Mesendoderm (in vitro differentiated cells): ENCODE data around the gene DUOXA1.
"Not testable (repeated sequence)": the region's sequence is repeated elsewhere in the genome, so short reads cannot be mapped to it uniquely, and the experiment has no call there.

Experiments
- DNase-seq: peaks from one replicate; pipeline ENCODE4 v3.0.0; 2013
- H2AK5ac ChIP-seq: 2 replicates; pipeline ENCODE4 v1.6.1; 2013; ENCODE audit warnings: low read length, inconsistent platforms
- H2BK120ac ChIP-seq: 2 replicates; pipeline ENCODE4 v1.6.1; 2013; ENCODE audit warnings: low read depth, mild to moderate bottlenecking, low read length, moderate library complexity, mixed read lengths
- H2BK15ac ChIP-seq: replicated peaks from 2 replicates; pipeline ENCODE4 v1.6.1; 2013; ENCODE audit warnings: low read depth, mild to moderate bottlenecking, moderate library complexity
- H2BK5ac ChIP-seq: 2 replicates; pipeline ENCODE4 v1.6.1; 2013; ENCODE audit warnings: low read length, inconsistent platforms
- H3K18ac ChIP-seq: 2 replicates; pipeline ENCODE4 v1.6.1; 2013; ENCODE audit warnings: mild to moderate bottlenecking, low read length, mixed read lengths
- H3K23ac ChIP-seq: one replicate; pipeline ENCODE4 v1.6.1; 2013; ENCODE audit warnings: low read length
- H3K27ac ChIP-seq: 2 replicates; pipeline ENCODE4 v1.5.1; 2013; ENCODE audit warnings: low read depth, mild to moderate bottlenecking, inconsistent platforms, low read length, moderate library complexity
- H3K27me3 ChIP-seq: 2 replicates; pipeline ENCODE4 v1.6.1; 2013; ENCODE audit warnings: low read length, control low read depth, mild to moderate bottlenecking, inconsistent platforms; ENCODE audit not compliant: insufficient read depth, poor library complexity
- H3K36me3 ChIP-seq: 2 replicates; pipeline ENCODE4 v1.6.1; 2013; ENCODE audit warnings: low read length, inconsistent platforms; ENCODE audit not compliant: control insufficient read depth, insufficient read depth
- H3K4ac ChIP-seq: one replicate; pipeline ENCODE4 v1.6.1; 2013; ENCODE audit warnings: low read depth, mild to moderate bottlenecking, low read length, moderate library complexity
- H3K4me1 ChIP-seq: 2 replicates; pipeline ENCODE4 v1.6.1; 2013; ENCODE audit warnings: low read depth, low read length, inconsistent platforms; ENCODE audit not compliant: control insufficient read depth
- H3K4me2 ChIP-seq: 2 replicates; pipeline ENCODE4 v1.6.1; 2013; ENCODE audit warnings: low read length
- H3K4me3 ChIP-seq: 2 replicates; pipeline ENCODE4 v1.5.1; 2013; ENCODE audit warnings: mild to moderate bottlenecking, low read length
- H3K56ac ChIP-seq: one replicate; pipeline ENCODE4 v1.6.1; 2013; ENCODE audit warnings: low read length
- H3K79me1 ChIP-seq: 2 replicates; pipeline ENCODE4 v1.6.1; 2013; ENCODE audit warnings: low read length, inconsistent platforms
- H3K79me2 ChIP-seq: 2 replicates; pipeline ENCODE4 v1.6.1; 2013; ENCODE audit warnings: mild to moderate bottlenecking, low read length; ENCODE audit not compliant: control insufficient read depth, insufficient read depth
- H3K9ac ChIP-seq: 2 replicates; pipeline ENCODE4 v1.6.1; 2013; ENCODE audit warnings: low read length, inconsistent platforms
- H4K5ac ChIP-seq: one replicate; pipeline ENCODE4 v1.6.1; 2013; ENCODE audit warnings: low read length
- H4K8ac ChIP-seq: one replicate; pipeline ENCODE4 v1.6.1; 2013; ENCODE audit warnings: low read depth, mild to moderate bottlenecking, control low read depth, low read length, moderate library complexity
- WGBS: extraction: QIAGEN DNeasy Blood & Tissue Kit; methylation state at CpG from one replicate; pipeline ENCODE4 v1.1.7; 2013; ENCODE audit warnings: low lambda C conversion rate, missing lambda C conversion rate; ENCODE audit not compliant: insufficient coverage; ENCODE audit errors: extremely low coverage; 5-methylcytosine and 5-hydroxymethylcytosine counted together

The DUOXA1 gene

GRCh38 chr15:45107941-45108630 lies 21.6 kb downstream of the DUOXA1 start:
- no peak overlapping the region for H2BK15ac ChIP-seq
- H3K9ac ChIP-seq, result no peak overlapping the region
- peaks cover 28% of the 10 kb centered on the region for H3K27me3 ChIP-seq
- no CpG with 5 or more reads among the region's 10 CpGs for WGBS
- H2BK120ac ChIP-seq, result no peak overlapping the region
- H3K4me3 ChIP-seq, result no peak overlapping the region
- H3K4me2 ChIP-seq, result no peak overlapping the region
- H3K4ac ChIP-seq, result no peak overlapping the region
- H4K8ac ChIP-seq, result no peak overlapping the region
- H2BK5ac ChIP-seq, result no peak overlapping the region
- no peak overlapping the region for H3K56ac ChIP-seq
- no peak for DNase-seq
- no peak overlapping the region for H3K23ac ChIP-seq
- H3K36me3 ChIP-seq, result no peaks in the 10 kb centered on the region
- H3K27ac ChIP-seq, result no peak overlapping the region
- H4K5ac ChIP-seq, result no peak overlapping the region
- no peaks in the 10 kb centered on the region for H3K4me1 ChIP-seq
- H2AK5ac ChIP-seq, result no peak overlapping the region
- no peaks in the 10 kb centered on the region for H3K79me1 ChIP-seq
- H3K79me2 ChIP-seq, result no peaks in the 10 kb centered on the region
- H3K18ac ChIP-seq, result no peak overlapping the region

GRCh38 chr15:45106002-45106790 lies 23.5 kb downstream of the DUOXA1 start:
- no CpG with 5 or more reads among the region's 15 CpGs for WGBS

GRCh38 chr15:45105586-45105985 lies 24.1 kb downstream of the DUOXA1 start:
- H4K5ac ChIP-seq, result no peak overlapping the region
- no peak overlapping the region for H3K4me3 ChIP-seq
- no peak overlapping the region for H2AK5ac ChIP-seq
- peaks cover 12% of the 10 kb centered on the region for H3K27me3 ChIP-seq
- no peaks in the 10 kb centered on the region for H3K36me3 ChIP-seq
- no peak overlapping the region for H3K4me2 ChIP-seq
- no peaks in the 10 kb centered on the region for H3K79me1 ChIP-seq
- H3K18ac ChIP-seq, result no peak overlapping the region
- no peak overlapping the region for H3K23ac ChIP-seq
- no peak for DNase-seq
- H3K56ac ChIP-seq, result no peak overlapping the region
- no peak overlapping the region for H3K9ac ChIP-seq
- no peak overlapping the region for H2BK120ac ChIP-seq
- no peaks in the 10 kb centered on the region for H3K79me2 ChIP-seq
- no peak overlapping the region for H2BK15ac ChIP-seq
- H4K8ac ChIP-seq, result no peak overlapping the region
- H3K4me1 ChIP-seq, result no peaks in the 10 kb centered on the region
- H3K27ac ChIP-seq, result no peak overlapping the region
- H2BK5ac ChIP-seq, result no peak overlapping the region
- WGBS, result no CpG with 5 or more reads among the region's 11 CpGs
- no peak overlapping the region for H3K4ac ChIP-seq

More at GRCh38 chr15:45106002-45106790, 23.5 kb downstream of the DUOXA1 start:
- Histone ChIP-seq H3K4me3 (no peak overlapping the region), H3K56ac (no peak overlapping the region), H3K79me1 (no peaks in the 10 kb centered on the region), H2AK5ac (no peak overlapping the region), H3K18ac (no peak overlapping the region), H3K4me1 (no peaks in the 10 kb centered on the region), H3K27ac (no peak overlapping the region), H3K9ac (no peak overlapping the region), H4K5ac (no peak overlapping the region), H2BK15ac (no peak overlapping the region), H4K8ac (no peak overlapping the region), H3K27me3 (peaks cover 13% of the 10 kb centered on the region), H3K79me2 (no peaks in the 10 kb centered on the region), H3K4me2 (no peak overlapping the region), H2BK120ac (no peak overlapping the region), H2BK5ac (no peak overlapping the region), H3K23ac (no peak overlapping the region), H3K36me3 (no peaks in the 10 kb centered on the region), H3K4ac (no peak overlapping the region)
- no peak for DNase-seq

- not testable (repeated sequence) for H3K18ac ChIP-seq, H3K56ac ChIP-seq, H3K79me2 ChIP-seq, H2BK120ac ChIP-seq, H3K9ac ChIP-seq, H3K27ac ChIP-seq, H3K79me1 ChIP-seq, H2AK5ac ChIP-seq, DNase-seq, H2BK5ac ChIP-seq, H3K4me1 ChIP-seq, H2BK15ac ChIP-seq, H3K36me3 ChIP-seq, H3K23ac ChIP-seq, H4K5ac ChIP-seq, H3K27me3 ChIP-seq, H4K8ac ChIP-seq, H3K4ac ChIP-seq, H3K4me3 ChIP-seq, H3K4me2 ChIP-seq
- no CpG with 5 or more reads among the region's 9 CpGs for WGBS
These were observed 25.5 kb downstream of the DUOXA1 start for GRCh38 chr15:45104170-45104569.

GRCh38 chr15:45102226-45102625 lies 27.5 kb downstream of the DUOXA1 start:
- Histone ChIP-seq H3K4me1 (no peaks in the 10 kb centered on the region), H3K79me2 (no peaks in the 10 kb centered on the region), H3K79me1 (no peaks in the 10 kb centered on the region), H2BK15ac (no peak overlapping the region), H3K18ac (no peak overlapping the region), H3K27me3 (no peaks in the 10 kb centered on the region), H4K5ac (no peak overlapping the region), H3K56ac (no peak overlapping the region), H3K9ac (no peak overlapping the region), H3K23ac (no peak overlapping the region), H3K4me2 (no peak overlapping the region), H2BK5ac (no peak overlapping the region), H2BK120ac (no peak overlapping the region), H4K8ac (no peak overlapping the region), H3K4me3 (no peak overlapping the region), H3K27ac (no peak overlapping the region), H3K36me3 (no peaks in the 10 kb centered on the region), H2AK5ac (no peak overlapping the region), H3K4ac (no peak overlapping the region)
- DNase-seq, result no peak
- WGBS, result no CpG with 5 or more reads among the region's 6 CpGs
